ENCODE data around the gene AKAP12.

GRCh38 chr6:151338651-151339200, 99.0 kb downstream of the AKAP12 start:
- TF ChIP-seq CTCF (conservative IDR thresholded peaks at IDR 0.05; ENCODE audit: low read length) (no peak), EZH2phosphoT487 (IDR thresholded peaks at IDR 0.05; ENCODE audit: borderline replicate concordance) (no peak)

Data from Loucy (cell line).